ENCODE measurements around the gene PHLDA2.

Gene PHLDA2

GRCh38 chr11:2885017-2885677 lies 44.1 kb downstream of the PHLDA2 start:
- in situ Hi-C loops (cut with MboI; ENCODE audit: low sequenced_read_pairs), result loop anchor here (25.0 kb wide), 1 partner anchor 698 kb away; no protein-coding TSS in a partner anchor

DNA sequence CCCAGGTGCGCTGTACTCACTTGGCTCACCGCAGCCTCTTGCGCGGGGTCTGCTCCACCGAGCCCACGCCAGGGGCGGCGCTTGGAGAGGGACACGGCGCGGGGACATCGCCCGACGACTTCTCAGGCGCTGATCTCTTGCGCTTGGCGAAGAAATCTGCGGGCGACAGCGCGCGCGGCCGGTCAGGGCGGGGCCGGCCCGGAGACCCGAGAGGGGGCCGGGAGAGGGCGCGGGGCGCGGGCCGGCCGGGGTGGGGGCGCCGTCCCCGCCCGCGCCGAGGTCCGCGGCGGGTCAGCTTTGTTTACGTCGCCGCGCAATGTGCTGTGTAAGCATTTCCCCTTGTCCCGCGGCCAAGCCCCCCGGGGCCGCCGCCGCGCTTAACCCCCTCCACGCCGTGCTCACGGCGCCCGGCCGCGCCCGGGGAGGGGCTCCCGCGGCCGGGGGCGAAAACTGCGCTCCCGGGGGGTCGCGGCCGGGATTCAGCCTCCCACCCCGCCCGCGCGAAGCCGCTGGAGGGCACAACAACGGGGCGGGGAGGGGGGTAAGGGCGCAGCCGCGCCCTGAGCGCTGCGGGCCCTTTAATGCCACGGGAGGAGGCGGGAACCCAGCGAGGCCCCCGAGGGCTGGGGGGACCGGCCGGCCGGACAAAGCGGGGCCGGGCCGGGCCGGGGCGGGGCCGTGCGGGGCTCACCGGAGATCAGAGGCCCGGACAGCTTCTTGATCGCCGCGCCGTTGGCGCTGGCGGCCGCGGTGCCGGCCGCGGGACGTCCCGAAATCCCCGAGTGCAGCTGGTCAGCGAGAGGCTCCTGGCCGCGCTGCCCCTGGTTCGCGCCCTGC lies 45.0 kb downstream of the PHLDA2 start:
- in situ Hi-C loops (cut with MboI; ENCODE audit: low sequenced_read_pairs), result loop anchor here (25.0 kb wide), 1 partner anchor 697 kb away; no protein-coding TSS in a partner anchor

GRCh38 chr11:2883640-2883978 lies 45.6 kb downstream of the PHLDA2 start:
- in situ Hi-C loops (cut with MboI; ENCODE audit: low sequenced_read_pairs), result loop anchor here (25.0 kb wide), 1 partner anchor 696 kb away; no protein-coding TSS in a partner anchor

- in situ Hi-C loops (cut with MboI; ENCODE audit: low sequenced_read_pairs), result loop anchor here (25.0 kb wide), 1 partner anchor 695 kb away; no protein-coding TSS in a partner anchor
Measured at GRCh38 chr11:2882396-2883110, 46.7 kb downstream of the PHLDA2 start.

DNA sequence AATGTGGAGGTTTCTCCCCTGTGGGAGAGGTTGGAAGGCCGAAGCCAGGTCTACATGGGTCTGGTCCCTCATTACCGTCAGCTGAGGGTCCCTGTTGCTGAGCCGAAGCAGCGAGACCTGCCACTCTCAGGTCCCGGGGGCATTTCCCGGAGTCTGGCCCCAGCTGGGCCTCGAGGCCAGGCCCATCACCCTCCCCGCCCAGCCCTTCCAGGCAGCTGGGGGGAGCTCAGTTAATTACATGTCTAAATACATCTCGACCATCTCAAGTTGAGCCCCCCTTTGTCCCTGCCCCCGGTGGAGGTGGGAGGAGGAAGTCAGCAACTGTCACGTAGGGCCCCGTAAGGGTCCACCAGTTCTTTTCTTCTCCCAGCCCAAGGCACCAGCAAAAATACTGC lies 47.2 kb downstream of the PHLDA2 start:
- in situ Hi-C loops (cut with MboI; ENCODE audit: low sequenced_read_pairs), result loop anchor here (25.0 kb wide), 1 partner anchor 695 kb away; no protein-coding TSS in a partner anchor

DNA sequence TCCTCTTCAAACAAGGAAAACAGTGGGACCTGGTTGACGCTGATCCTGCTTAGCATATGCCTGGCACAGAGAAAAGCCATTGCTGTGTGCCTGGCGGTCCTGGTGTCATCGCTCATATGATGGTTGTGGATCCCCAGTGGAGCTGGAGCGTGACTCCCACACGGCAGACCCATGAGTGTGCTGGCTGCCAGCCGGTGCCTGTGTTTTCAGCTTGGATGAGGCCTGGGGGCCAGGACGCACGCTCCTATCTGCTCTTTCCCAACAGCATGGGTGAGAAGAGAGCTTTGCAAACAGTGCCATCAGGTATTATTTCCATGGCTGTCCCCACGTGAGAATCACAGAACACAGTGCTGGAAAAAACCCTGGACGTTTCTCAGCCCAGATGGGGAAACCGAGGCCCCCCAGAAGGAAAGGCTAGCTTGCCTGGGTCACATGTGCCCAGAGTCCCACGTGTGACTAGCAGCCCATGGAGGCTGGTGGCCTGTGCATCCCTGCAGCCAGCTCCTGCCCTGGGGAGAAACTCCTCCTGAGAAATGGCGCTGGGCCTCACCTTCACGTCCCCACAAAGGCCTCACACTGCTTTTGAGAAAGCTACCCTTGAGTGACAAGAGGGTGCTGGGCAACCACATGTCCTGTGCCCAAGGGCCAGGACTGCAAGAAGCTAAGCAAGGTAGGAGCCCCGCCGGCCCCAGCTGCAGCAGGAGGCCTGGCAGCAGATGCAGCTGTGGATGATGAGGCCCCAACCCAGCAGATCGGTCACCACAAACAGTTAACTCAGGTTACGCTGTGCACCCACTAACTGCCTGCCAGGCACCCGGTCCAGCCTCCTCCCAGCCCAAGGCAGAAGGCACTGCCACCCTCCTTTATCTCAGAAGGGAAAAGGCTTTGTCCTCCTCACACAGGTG lies 47.9 kb downstream of the PHLDA2 start:
- in situ Hi-C loops (cut with MboI; ENCODE audit: low sequenced_read_pairs), result loop anchor here (25.0 kb wide), 1 partner anchor 694 kb away; no protein-coding TSS in a partner anchor

- in situ Hi-C loops (cut with MboI; ENCODE audit: low sequenced_read_pairs), result loop anchor here (25.0 kb wide), 1 partner anchor 693 kb away; no protein-coding TSS in a partner anchor
Measured at GRCh38 chr11:2880646-2881045, 48.6 kb downstream of the PHLDA2 start.

GRCh38 chr11:2878782-2879181 lies 50.4 kb downstream of the PHLDA2 start:
- in situ Hi-C loops (cut with MboI; ENCODE audit: low sequenced_read_pairs), result loop anchor here (25.0 kb wide), 1 partner anchor 691 kb away; no protein-coding TSS in a partner anchor

All from HL-60/S4 (cell line).